Type B pancreatic cell (in vitro differentiated cells): ENCODE data around the gene DMXL2. TPM values are rescaled to one million over a fixed set of nuclear protein-coding genes. Genes with fewer than 3 reads are reported as not detected.

Experiments used
- DNase-seq: peaks from one replicate; pipeline ENCODE4 v3.0.0; 2021; ENCODE audit warnings: mixed read lengths; ENCODE audit not compliant: unreplicated experiment; ENCODE audit errors: extremely low spot score
- H3K27ac Mint-ChIP-seq: 2 replicates; pipeline ENCODE4 v1.8.0; 2021; ENCODE audit warnings: mild to moderate bottlenecking, mixed read lengths
- H3K27me3 Mint-ChIP-seq: 2 replicates; pipeline ENCODE4 v1.8.0; 2021; ENCODE audit warnings: mixed read lengths
- H3K36me3 Mint-ChIP-seq: 2 replicates; pipeline ENCODE4 v1.8.0; 2021; ENCODE audit warnings: mixed read lengths
- H3K4me1 Mint-ChIP-seq: one replicate; pipeline ENCODE4 v1.8.0; 2021; ENCODE audit warnings: mixed read lengths; ENCODE audit not compliant: unreplicated experiment
- H3K4me3 Mint-ChIP-seq: 2 replicates; pipeline ENCODE4 v1.8.0; 2021; ENCODE audit warnings: mild to moderate bottlenecking, mixed read lengths
- H3K9me3 Mint-ChIP-seq: 2 replicates; pipeline ENCODE4 v1.8.0; 2021; ENCODE audit warnings: mixed read lengths
- total RNA-seq: library from RNA; stranded (reverse); gene quantifications from 2 replicates; pipeline ENCODE4 v1.2.1, GENCODE V29; 2021; ENCODE audit warnings: low replicate concordance
- TF ChIP-seq, protein P1 (sequence below): fragments of 200-600 bp; sonication (generic); conservative IDR thresholded peaks from 2 replicates; pipeline ENCODE4 v1.5.0; 2021; ENCODE audit warnings: antibody characterized with exemption, mild to moderate bottlenecking

Gene DMXL2
- total RNA-seq, 1 donor from 2014 or later: 34.3 TPM

DNA sequence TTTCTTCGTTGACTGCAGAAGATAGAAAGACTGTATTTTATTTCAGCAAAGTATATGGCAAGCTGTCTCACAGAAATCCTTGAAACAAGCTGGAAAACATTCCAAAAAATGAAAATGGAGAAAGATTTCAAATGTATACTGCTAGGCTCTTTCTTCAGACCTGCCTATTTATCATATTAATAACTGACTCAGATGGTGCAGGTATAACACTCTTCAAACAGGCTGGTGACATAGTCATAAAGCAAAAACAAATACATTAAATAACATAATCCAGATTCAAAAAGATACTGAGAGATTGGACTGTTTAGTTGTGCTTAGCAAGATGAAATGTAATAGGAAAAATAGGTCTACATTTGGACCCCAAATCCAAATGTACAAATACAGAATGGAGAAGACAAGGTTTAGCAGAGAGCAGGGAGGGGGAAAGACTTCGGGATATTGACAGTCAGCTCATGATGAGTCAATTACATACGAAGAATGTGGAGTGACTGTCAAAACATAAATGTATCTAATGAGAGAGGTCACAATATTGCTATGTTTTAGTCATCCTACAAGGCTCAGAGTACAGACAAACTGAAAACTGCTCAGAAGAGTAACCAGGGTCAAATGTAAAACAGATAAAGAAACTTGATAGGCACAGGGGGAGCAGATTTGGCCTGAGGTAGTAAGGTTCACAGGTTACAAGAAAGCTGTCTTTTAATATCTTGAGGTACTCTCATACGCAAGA, 88.7 kb downstream of the DMXL2 start:
- H3K9me3 Mint-ChIP-seq: no peaks in the 10 kb centered on the region
- H3K36me3 Mint-ChIP-seq: peaks cover 32% of the 10 kb centered on the region
- TF ChIP-seq, protein P1, sequence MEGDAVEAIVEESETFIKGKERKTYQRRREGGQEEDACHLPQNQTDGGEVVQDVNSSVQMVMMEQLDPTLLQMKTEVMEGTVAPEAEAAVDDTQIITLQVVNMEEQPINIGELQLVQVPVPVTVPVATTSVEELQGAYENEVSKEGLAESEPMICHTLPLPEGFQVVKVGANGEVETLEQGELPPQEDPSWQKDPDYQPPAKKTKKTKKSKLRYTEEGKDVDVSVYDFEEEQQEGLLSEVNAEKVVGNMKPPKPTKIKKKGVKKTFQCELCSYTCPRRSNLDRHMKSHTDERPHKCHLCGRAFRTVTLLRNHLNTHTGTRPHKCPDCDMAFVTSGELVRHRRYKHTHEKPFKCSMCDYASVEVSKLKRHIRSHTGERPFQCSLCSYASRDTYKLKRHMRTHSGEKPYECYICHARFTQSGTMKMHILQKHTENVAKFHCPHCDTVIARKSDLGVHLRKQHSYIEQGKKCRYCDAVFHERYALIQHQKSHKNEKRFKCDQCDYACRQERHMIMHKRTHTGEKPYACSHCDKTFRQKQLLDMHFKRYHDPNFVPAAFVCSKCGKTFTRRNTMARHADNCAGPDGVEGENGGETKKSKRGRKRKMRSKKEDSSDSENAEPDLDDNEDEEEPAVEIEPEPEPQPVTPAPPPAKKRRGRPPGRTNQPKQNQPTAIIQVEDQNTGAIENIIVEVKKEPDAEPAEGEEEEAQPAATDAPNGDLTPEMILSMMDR: no peak
- no peak for DNase-seq
- H3K4me1 Mint-ChIP-seq: no peaks in the 10 kb centered on the region
- H3K27ac Mint-ChIP-seq: no peak overlapping the region
- H3K4me3 Mint-ChIP-seq: no peak overlapping the region
- H3K27me3 Mint-ChIP-seq: no peaks in the 10 kb centered on the region

DNA sequence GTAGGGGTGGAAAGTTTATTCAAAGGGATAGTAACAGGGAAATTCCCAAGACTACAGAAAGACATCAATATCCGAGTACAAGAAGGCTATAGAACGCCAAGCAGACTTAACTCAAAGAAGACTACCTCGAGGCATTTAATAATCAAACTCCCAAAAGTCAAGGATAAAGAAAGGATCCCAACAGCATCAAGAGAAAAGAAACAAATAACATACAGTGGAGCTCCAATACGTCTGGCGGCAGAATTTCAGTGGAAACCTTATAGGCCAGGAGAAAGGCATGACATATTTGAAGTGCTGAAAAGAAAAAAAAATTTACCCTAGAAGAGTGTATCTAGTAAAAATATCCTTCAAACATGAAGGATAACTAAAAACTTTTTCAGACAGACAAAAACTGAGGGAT, 95.6 kb downstream of the DMXL2 start:
- TF ChIP-seq, protein P1: no peak
- no peaks in the 10 kb centered on the region for H3K27me3 Mint-ChIP-seq

DNA sequence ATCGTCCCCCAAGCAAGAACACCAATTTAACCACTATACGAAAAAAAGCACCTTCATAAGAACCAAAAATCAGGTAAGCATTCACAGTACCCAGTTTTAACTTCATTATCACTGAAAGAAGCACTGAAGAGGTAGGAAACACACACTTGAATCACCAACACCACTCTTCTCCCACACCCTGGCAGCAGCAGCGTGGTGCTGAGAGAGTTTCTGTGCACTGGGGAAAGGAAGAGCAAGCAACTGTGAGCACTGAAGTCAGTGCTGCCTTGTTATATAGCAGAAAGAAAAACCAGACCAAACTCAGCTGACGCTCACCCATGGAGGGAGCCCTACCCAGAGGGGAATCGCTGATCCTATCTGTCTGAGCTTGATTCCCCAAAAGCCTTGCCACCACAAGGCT, 98.2 kb downstream of the DMXL2 start:
- Mint-ChIP-seq H3K36me3 (peaks cover 30% of the 10 kb centered on the region), H3K9me3 (peaks cover 5% of the 10 kb centered on the region), H3K27ac (no peak overlapping the region), H3K4me3 (no peak overlapping the region), H3K4me1 (no peaks in the 10 kb centered on the region), H3K27me3 (no peaks in the 10 kb centered on the region)
- DNase-seq: no peak
- TF ChIP-seq, protein P1: no peak

More for the DNA sequence above, 95.6 kb downstream of the DMXL2 start:
- no peak overlapping the region for H3K27ac Mint-ChIP-seq
- no peak overlapping the region for H3K4me3 Mint-ChIP-seq
- no peak for DNase-seq
- H3K36me3 Mint-ChIP-seq: peaks cover 46% of the 10 kb centered on the region
- H3K9me3 Mint-ChIP-seq: peaks cover 5% of the 10 kb centered on the region
- no peaks in the 10 kb centered on the region for H3K4me1 Mint-ChIP-seq

DNA sequence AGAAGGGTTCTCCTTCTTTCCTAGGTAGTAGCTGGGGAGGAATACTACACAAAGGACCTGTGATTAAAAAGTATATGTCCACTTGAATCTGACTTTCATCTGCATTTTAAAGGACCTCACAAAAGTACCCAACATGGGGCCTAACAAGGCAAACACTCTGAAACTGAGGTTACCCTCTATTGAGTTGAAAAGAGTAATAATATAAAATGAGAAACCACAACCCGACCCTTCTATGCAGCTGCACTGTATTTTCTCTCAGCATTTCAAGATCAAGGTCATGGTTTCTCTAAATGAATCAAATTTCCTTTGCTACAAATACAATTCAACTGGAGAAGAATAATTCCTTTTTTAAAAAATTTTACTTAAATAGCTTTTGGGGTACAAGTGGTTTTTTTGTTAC, 106.3 kb downstream of the DMXL2 start:
- DNase-seq: no peak
- H3K36me3 Mint-ChIP-seq: peaks cover 21% of the 10 kb centered on the region
- H3K4me3 Mint-ChIP-seq: no peak overlapping the region
- TF ChIP-seq, protein P1: no peak
- H3K9me3 Mint-ChIP-seq: no peaks in the 10 kb centered on the region
- no peaks in the 10 kb centered on the region for H3K27me3 Mint-ChIP-seq
- no peaks in the 10 kb centered on the region for H3K4me1 Mint-ChIP-seq
- H3K27ac Mint-ChIP-seq: no peak overlapping the region

DNA sequence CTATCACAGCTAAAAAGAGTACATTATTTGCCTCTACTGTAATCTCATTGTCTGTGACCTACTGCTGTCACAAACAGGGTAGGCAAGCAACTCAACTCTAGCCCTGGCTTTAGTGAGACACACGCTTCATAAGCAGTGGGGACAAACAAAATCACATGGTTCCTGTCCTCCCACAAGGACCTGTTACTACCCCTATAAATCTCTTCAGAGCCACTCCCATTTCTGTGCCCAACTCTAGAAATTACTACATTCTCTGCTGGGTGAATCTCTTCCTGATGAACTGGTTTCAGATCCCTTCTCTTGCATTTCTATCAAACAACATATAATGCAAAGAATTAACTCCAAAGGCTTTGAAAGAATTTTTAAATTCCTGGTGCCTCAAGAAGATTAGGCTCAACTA, 117.3 kb downstream of the DMXL2 start:
- H3K4me3 Mint-ChIP-seq: no peak overlapping the region
- no peak for DNase-seq
- H3K36me3 Mint-ChIP-seq: peaks cover 16% of the 10 kb centered on the region
- H3K9me3 Mint-ChIP-seq: no peaks in the 10 kb centered on the region
- H3K27ac Mint-ChIP-seq: no peak overlapping the region
- TF ChIP-seq, protein P1: no peak
- no peaks in the 10 kb centered on the region for H3K27me3 Mint-ChIP-seq
- H3K4me1 Mint-ChIP-seq: no peaks in the 10 kb centered on the region
